Activated CD4-positive, alpha-beta T cell treated with anti-CD3 and anti-CD28 coated beads, Interleukin-2, amount 10 ng/mL, durations not matched to agents 7 days and 5 days (primary cell): ENCODE measurements around the gene SERPINA5. TPM values are rescaled to one million over a fixed set of nuclear protein-coding genes. Genes with fewer than 3 reads are reported as not detected.

Experiments used
- CTCF ChIA-PET: fragments of 350-600 bp; sonication (Branson Sonifier 250); formaldehyde crosslinking; loops from one replicate; lab custom pipeline; 2021; ENCODE audit warnings: antibody characterized with exemption; lab: Charles Lee
- POLR2A ChIA-PET: fragments of 350-600 bp; sonication (Branson Sonifier 250); formaldehyde crosslinking; loops from one replicate; lab custom pipeline; 2021; ENCODE audit warnings: antibody characterized with exemption; lab: Charles Lee
- DNase-seq: peaks from one replicate; pipeline ENCODE4 v3.0.0-alpha.2; 2020
- H3K27ac Mint-ChIP-seq: one replicate; pipeline ENCODE4 v1.8.0; 2021; ENCODE audit warnings: mild to moderate bottlenecking, moderate library complexity, mixed read lengths
- H3K27me3 Mint-ChIP-seq: one replicate; pipeline ENCODE4 v1.8.0; 2021; ENCODE audit warnings: mixed read lengths
- H3K36me3 Mint-ChIP-seq: one replicate; pipeline ENCODE4 v1.8.0; 2021; ENCODE audit warnings: low read depth, mixed read lengths
- H3K4me1 Mint-ChIP-seq: one replicate; pipeline ENCODE4 v1.8.0; 2021; ENCODE audit warnings: mixed read lengths
- H3K4me3 Mint-ChIP-seq: one replicate; pipeline ENCODE4 v1.8.0; 2021; ENCODE audit warnings: mild to moderate bottlenecking, moderate library complexity, mixed read lengths
- H3K9me3 Mint-ChIP-seq: one replicate; pipeline ENCODE4 v1.8.0; 2021; ENCODE audit warnings: mixed read lengths
- total RNA-seq, 2 experiments: library from RNA; stranded (reverse); gene quantifications; one replicate each; pipeline ENCODE4 v1.2.3, GENCODE V29; 2021

SERPINA5 gene
- total RNA-seq, 2 experiments from 2014 or later, result not detected

GRCh38 chr14:94544726-94545125, 36.5 kb upstream of the SERPINA5 start:
- Mint-ChIP-seq H3K27ac (no peak overlapping the region), H3K4me1 (no peaks in the 10 kb centered on the region), H3K36me3 (no peaks in the 10 kb centered on the region), H3K9me3 (no peaks in the 10 kb centered on the region), H3K27me3 (peaks cover 3% of the 10 kb centered on the region), H3K4me3 (no peak overlapping the region)
- ChIA-PET CTCF (no interaction called here), POLR2A (no interaction called here)
- DNase-seq, result no peak

GRCh38 chr14:94545131-94545841, 35.9 kb upstream of the SERPINA5 start:
- no peak overlapping the region for H3K27ac Mint-ChIP-seq
- no peaks in the 10 kb centered on the region for H3K4me1 Mint-ChIP-seq
- no peak overlapping the region for H3K4me3 Mint-ChIP-seq
- ChIA-PET CTCF (no interaction called here), POLR2A (no interaction called here)
- no peaks in the 10 kb centered on the region for H3K9me3 Mint-ChIP-seq
- H3K27me3 Mint-ChIP-seq, result no peaks in the 10 kb centered on the region
- no peaks in the 10 kb centered on the region for H3K36me3 Mint-ChIP-seq
- no peak for DNase-seq

- Mint-ChIP-seq H3K36me3 (no peaks in the 10 kb centered on the region), H3K27me3 (peaks cover 9% of the 10 kb centered on the region), H3K9me3 (no peaks in the 10 kb centered on the region), H3K4me3 (no peak overlapping the region), H3K27ac (no peak overlapping the region), H3K4me1 (no peaks in the 10 kb centered on the region)
- CTCF ChIA-PET, result no interaction called here
- POLR2A ChIA-PET, result no interaction called here
- no peak for DNase-seq
Measured at GRCh38 chr14:94547151-94547680, 34.0 kb upstream of the SERPINA5 start.

GRCh38 chr14:94547726-94548125, 33.5 kb upstream of the SERPINA5 start:
- Mint-ChIP-seq H3K27ac (no peak overlapping the region), H3K36me3 (no peaks in the 10 kb centered on the region), H3K4me1 (no peaks in the 10 kb centered on the region), H3K9me3 (no peaks in the 10 kb centered on the region), H3K27me3 (peaks cover 14% of the 10 kb centered on the region), H3K4me3 (no peak overlapping the region)
- ChIA-PET CTCF (no interaction called here), POLR2A (no interaction called here)
- no peak for DNase-seq

- CTCF ChIA-PET, result interaction anchor here (0.9 to 1.2 kb wide), 4 partner anchors 8 to 1170 kb away, joined by 4 read pairs; no protein-coding TSS in a partner anchor
- no peaks in the 10 kb centered on the region for H3K9me3 Mint-ChIP-seq
Measured at GRCh38 chr14:94548131-94548998, 32.9 kb upstream of the SERPINA5 start.

GRCh38 chr14:94548999-94549985, 31.9 kb upstream of the SERPINA5 start:
- no peaks in the 10 kb centered on the region for H3K9me3 Mint-ChIP-seq
- DNase-seq, result peak; percentile 61
- no peak overlapping the region for H3K4me3 Mint-ChIP-seq
- POLR2A ChIA-PET, result no interaction called here
- H3K36me3 Mint-ChIP-seq, result no peaks in the 10 kb centered on the region
- CTCF ChIA-PET, result interaction anchor here (0.9 to 1.7 kb wide), 5 partner anchors 8 to 1169 kb away, joined by 4 to 6 read pairs (median 4); partner anchors contain the start of gene SERPINA4
- no peaks in the 10 kb centered on the region for H3K4me1 Mint-ChIP-seq
- H3K27ac Mint-ChIP-seq, result no peak overlapping the region
- H3K27me3 Mint-ChIP-seq, result peaks cover 25% of the 10 kb centered on the region

More at GRCh38 chr14:94548131-94548998, 32.9 kb upstream of the SERPINA5 start:
- POLR2A ChIA-PET, result no interaction called here
- H3K27me3 Mint-ChIP-seq, result peaks cover 20% of the 10 kb centered on the region
- no peaks in the 10 kb centered on the region for H3K4me1 Mint-ChIP-seq
- DNase-seq, result no peak
- no peak overlapping the region for H3K4me3 Mint-ChIP-seq
- H3K27ac Mint-ChIP-seq, result no peak overlapping the region
- no peaks in the 10 kb centered on the region for H3K36me3 Mint-ChIP-seq

- Mint-ChIP-seq H3K4me1 (no peaks in the 10 kb centered on the region), H3K27me3 (peaks cover 32% of the 10 kb centered on the region), H3K4me3 (no peak overlapping the region), H3K27ac (no peak overlapping the region), H3K36me3 (no peaks in the 10 kb centered on the region), H3K9me3 (peaks cover 4% of the 10 kb centered on the region)
- no peak for DNase-seq
- ChIA-PET CTCF (interaction anchor here (1.7 kb wide), 1 partner anchor 11 kb away, joined by 6 read pairs; the partner anchor contains the start of gene SERPINA4), POLR2A (no interaction called here)
Measured at GRCh38 chr14:94550041-94550440, 31.2 kb upstream of the SERPINA5 start.

GRCh38 chr14:94555991-94556390, 25.2 kb upstream of the SERPINA5 start:
- Mint-ChIP-seq H3K4me1 (no peaks in the 10 kb centered on the region), H3K27me3 (peaks cover 33% of the 10 kb centered on the region)
- CTCF ChIA-PET, result no interaction called here

GRCh38 chr14:94557327-94557726, 23.9 kb upstream of the SERPINA5 start:
- ChIA-PET POLR2A (no interaction called here), CTCF (interaction anchor here (1.3 kb wide), 1 partner anchor 9 kb away, joined by 4 read pairs; no protein-coding TSS in a partner anchor)
- Mint-ChIP-seq H3K27ac (no peak overlapping the region), H3K27me3 (peaks cover 23% of the 10 kb centered on the region), H3K9me3 (peaks cover 4% of the 10 kb centered on the region), H3K4me1 (no peaks in the 10 kb centered on the region), H3K4me3 (no peak overlapping the region), H3K36me3 (no peaks in the 10 kb centered on the region)
- DNase-seq, result no peak

More at GRCh38 chr14:94555991-94556390, 25.2 kb upstream of the SERPINA5 start:
- no peaks in the 10 kb centered on the region for H3K36me3 Mint-ChIP-seq
- no peak overlapping the region for H3K27ac Mint-ChIP-seq
- POLR2A ChIA-PET, result no interaction called here
- no peak for DNase-seq
- H3K4me3 Mint-ChIP-seq, result no peak overlapping the region
- H3K9me3 Mint-ChIP-seq, result peaks cover 4% of the 10 kb centered on the region

- H3K4me1 Mint-ChIP-seq, result no peaks in the 10 kb centered on the region
- no peaks in the 10 kb centered on the region for H3K36me3 Mint-ChIP-seq
- peaks cover 8% of the 10 kb centered on the region for H3K27me3 Mint-ChIP-seq
- CTCF ChIA-PET, result no interaction called here
- peaks cover 4% of the 10 kb centered on the region for H3K9me3 Mint-ChIP-seq
- H3K27ac Mint-ChIP-seq, result no peak overlapping the region
- no peak overlapping the region for H3K4me3 Mint-ChIP-seq
- POLR2A ChIA-PET, result no interaction called here
- no peak for DNase-seq
Measured at GRCh38 chr14:94558842-94559241, 22.4 kb upstream of the SERPINA5 start.

GRCh38 chr14:94559638-94560290, 21.5 kb upstream of the SERPINA5 start:
- ChIA-PET POLR2A (no interaction called here), CTCF (no interaction called here)
- no peak for DNase-seq
- H3K9me3 Mint-ChIP-seq, result peaks cover 3% of the 10 kb centered on the region
- peaks cover 3% of the 10 kb centered on the region for H3K27me3 Mint-ChIP-seq
- H3K4me1 Mint-ChIP-seq, result no peaks in the 10 kb centered on the region
- no peak overlapping the region for H3K4me3 Mint-ChIP-seq
- no peaks in the 10 kb centered on the region for H3K36me3 Mint-ChIP-seq
- H3K27ac Mint-ChIP-seq, result no peak overlapping the region
